Neural cell (in vitro differentiated cells): ENCODE results near the gene SYCE3.

Experiments used
- EP300 ChIP-seq: fragments of 450-650 bp; conservative IDR thresholded peaks from 2 replicates; pipeline ENCODE4 v1.6.1; 2014; ENCODE audit warnings: antibody characterized with exemption, mild to moderate bottlenecking, moderate library complexity; ENCODE audit not compliant: poor library complexity, severe bottlenecking
- POLR2AphosphoS5 ChIP-seq: IDR thresholded peaks from 2 replicates; pipeline ENCODE4 v1.6.1; 2012
- RAD21 ChIP-seq: fragments of 450-650 bp; conservative IDR thresholded peaks from 2 replicates; pipeline ENCODE4 v1.6.1; 2014; ENCODE audit warnings: antibody characterized with exemption, mild to moderate bottlenecking, moderate library complexity
- TAF1 ChIP-seq: IDR thresholded peaks from 2 replicates; pipeline ENCODE4 v1.6.1; 2012; ENCODE audit warnings: low read depth
- TF ChIP-seq, protein P1 (sequence below): fragments of 450-650 bp; IDR thresholded peaks from 2 replicates; pipeline ENCODE4 v1.5.1; 2014; ENCODE audit warnings: antibody characterized with exemption, mild to moderate bottlenecking, moderate library complexity; ENCODE audit not compliant: poor library complexity, severe bottlenecking

GRCh38 chr22:50601669-50602337 is 39.1 kb upstream of the SYCE3 start:
- TF ChIP-seq EP300 (no peak), RAD21 (no peak), POLR2AphosphoS5 (no peak), TAF1 (no peak)
- TF ChIP-seq, protein P1, sequence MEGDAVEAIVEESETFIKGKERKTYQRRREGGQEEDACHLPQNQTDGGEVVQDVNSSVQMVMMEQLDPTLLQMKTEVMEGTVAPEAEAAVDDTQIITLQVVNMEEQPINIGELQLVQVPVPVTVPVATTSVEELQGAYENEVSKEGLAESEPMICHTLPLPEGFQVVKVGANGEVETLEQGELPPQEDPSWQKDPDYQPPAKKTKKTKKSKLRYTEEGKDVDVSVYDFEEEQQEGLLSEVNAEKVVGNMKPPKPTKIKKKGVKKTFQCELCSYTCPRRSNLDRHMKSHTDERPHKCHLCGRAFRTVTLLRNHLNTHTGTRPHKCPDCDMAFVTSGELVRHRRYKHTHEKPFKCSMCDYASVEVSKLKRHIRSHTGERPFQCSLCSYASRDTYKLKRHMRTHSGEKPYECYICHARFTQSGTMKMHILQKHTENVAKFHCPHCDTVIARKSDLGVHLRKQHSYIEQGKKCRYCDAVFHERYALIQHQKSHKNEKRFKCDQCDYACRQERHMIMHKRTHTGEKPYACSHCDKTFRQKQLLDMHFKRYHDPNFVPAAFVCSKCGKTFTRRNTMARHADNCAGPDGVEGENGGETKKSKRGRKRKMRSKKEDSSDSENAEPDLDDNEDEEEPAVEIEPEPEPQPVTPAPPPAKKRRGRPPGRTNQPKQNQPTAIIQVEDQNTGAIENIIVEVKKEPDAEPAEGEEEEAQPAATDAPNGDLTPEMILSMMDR: no peak
